DND-41 (cell line): ENCODE results near the gene MLNR.

Experiments used
- EZH2 ChIP-seq: IDR thresholded peaks from 3 replicates; pipeline ENCODE4 v1.6.1; 2012; ENCODE audit warnings: borderline replicate concordance, low read depth, mild to moderate bottlenecking, moderate library complexity, low read length, inconsistent platforms; ENCODE audit not compliant: severe bottlenecking
- TF ChIP-seq, protein P1 (sequence below): IDR thresholded peaks from 2 replicates; pipeline ENCODE4 v1.5.1; 2012; ENCODE audit warnings: borderline replicate concordance, low read length, moderate library complexity, mild to moderate bottlenecking; ENCODE audit not compliant: poor library complexity, severe bottlenecking; ENCODE audit errors: extremely low read depth

DNA sequence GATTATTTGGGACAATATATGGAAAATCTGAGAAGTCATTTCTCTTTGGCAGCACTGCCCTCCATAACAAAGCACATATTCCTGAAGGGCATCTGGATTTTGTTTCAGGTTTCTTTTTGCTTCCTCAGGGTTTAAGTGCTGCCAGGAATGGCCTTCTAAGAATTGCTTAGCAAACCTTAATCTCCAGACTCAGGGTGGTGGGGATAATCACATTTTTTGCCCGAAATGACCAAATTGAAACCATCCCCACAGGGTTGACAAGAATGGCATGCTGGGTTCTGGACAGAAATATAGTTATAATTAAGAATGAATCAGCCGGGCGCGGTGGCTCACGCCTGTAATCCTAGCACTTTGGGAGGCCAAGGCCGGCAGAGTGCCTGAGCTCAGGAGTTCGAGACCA lies 21.2 kb downstream of the MLNR start:
- TF ChIP-seq, protein P1, sequence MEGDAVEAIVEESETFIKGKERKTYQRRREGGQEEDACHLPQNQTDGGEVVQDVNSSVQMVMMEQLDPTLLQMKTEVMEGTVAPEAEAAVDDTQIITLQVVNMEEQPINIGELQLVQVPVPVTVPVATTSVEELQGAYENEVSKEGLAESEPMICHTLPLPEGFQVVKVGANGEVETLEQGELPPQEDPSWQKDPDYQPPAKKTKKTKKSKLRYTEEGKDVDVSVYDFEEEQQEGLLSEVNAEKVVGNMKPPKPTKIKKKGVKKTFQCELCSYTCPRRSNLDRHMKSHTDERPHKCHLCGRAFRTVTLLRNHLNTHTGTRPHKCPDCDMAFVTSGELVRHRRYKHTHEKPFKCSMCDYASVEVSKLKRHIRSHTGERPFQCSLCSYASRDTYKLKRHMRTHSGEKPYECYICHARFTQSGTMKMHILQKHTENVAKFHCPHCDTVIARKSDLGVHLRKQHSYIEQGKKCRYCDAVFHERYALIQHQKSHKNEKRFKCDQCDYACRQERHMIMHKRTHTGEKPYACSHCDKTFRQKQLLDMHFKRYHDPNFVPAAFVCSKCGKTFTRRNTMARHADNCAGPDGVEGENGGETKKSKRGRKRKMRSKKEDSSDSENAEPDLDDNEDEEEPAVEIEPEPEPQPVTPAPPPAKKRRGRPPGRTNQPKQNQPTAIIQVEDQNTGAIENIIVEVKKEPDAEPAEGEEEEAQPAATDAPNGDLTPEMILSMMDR, result no peak
- TF ChIP-seq EZH2, result no peak
